T47D (cell line): Measurements from ENCODE around the gene RPS27L.

Experiments
- DNase-seq, 2 experiments: peaks; one replicate each; pipeline versions ENCODE4 v3.0.0 to v3.0.0-alpha.2; 2011 to 2012; ENCODE audit warnings: low read depth in 1 of 2, low spot score in 1 of 2
- JUND ChIP-seq: IDR thresholded peaks from 2 replicates; pipeline ENCODE4 v1.6.1; 2012; ENCODE audit warnings: low read depth
- in situ Hi-C: cut with HindIII; loops from 2 replicates; pipeline ENCODE4 v1.10.0; 2016; ENCODE audit warnings: low sequenced_read_pairs, low pct_unique_long_range_greater_than_20kb

Gene RPS27L

DNA sequence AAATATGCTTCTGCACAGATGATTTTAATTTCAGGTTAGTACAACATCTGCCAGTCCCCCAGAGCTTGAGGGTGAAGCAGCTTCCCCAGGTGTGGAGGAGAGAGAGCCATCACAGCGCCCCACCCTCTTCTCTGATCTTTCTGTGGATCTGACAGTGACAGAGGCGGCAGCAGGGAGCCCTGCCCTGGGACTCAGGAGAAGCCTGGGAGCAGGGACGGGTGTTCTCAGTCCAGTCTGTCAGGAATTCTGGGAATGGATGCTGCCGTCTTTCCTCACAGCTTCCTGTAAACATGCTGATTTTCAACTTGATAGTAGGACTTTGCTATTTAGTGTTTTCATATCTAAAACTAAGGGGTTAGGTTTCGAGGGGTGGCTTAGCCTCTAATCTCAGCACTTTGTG is 20.8 kb upstream of the RPS27L start:
- no peak for DNase-seq

DNA sequence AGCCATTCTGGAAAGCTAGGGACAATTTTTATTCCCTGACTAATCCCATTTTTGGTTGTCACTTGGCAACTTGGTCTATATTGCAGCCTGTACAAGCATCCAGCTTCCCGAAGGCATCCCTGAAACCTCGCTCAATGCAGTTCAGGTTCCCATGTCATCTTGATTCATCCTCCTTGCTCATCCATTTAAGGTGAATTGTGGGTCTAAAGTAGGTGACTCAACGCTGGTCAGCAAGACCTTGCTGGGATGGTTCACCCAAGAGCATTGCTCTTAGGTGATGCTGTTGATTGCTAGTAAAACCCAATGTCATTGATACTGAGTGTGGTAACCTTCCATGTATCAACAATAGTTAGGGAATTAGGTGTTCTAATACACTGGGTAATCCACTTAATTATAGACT is 19.0 kb upstream of the RPS27L start:
- in situ Hi-C loops, result no loop called here
- DNase-seq, result no peak
- TF ChIP-seq JUND, result no peak

More for the DNA sequence above, 20.8 kb upstream of the RPS27L start:
- in situ Hi-C loops, result no loop called here
- no peak for TF ChIP-seq JUND

DNA sequence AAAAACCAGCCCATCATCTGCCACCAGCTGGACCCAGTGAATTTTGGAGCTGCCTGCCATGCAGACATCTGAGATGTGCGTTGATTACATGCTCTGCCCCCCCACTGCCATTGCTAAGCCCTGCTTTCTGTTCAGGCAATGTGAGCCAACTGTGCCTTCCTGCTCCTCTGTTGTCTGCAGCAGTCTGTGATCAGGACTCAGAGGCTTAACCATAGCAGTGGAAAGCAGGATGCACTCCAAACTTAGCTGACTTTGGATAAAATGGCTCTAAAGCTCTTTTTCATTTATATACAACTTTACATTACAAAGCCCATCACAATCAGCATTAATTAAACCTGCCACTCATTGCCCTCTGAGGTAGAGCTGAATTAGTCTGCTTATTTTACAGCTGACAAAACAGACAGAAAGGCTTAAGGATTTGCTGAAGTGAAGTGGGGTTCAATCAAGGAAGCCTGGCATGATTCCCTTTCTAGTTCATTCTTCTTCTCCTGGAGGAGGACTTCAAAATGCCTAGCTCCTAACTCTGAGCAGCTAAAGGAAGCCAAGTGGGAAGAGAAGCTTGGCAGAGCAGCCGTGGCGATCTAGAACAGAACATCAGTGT is 15.7 kb upstream of the RPS27L start:
- in situ Hi-C loops, result no loop called here
- DNase-seq, result no peak
- TF ChIP-seq JUND, result no peak

DNA sequence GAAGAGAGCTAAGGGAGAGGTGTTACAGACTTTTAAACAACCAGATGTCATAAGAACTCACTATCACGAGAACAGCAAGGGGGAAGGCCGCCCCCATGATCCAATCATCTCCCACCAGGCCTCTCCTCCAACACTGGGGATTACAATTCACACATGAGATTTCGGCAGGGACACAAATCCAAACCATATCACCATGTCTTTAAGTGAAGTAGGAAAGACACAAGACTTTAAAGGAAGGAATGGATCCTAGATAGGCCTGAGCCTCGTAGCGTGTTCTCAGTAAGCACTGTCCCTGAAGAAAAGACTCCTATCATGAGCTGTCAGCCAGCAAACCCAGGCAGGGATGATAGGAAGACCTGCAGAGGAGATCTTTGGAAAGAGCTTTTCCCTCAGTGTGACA is 15.1 kb upstream of the RPS27L start:
- in situ Hi-C loops, result no loop called here
- TF ChIP-seq JUND, result no peak
- no peak for DNase-seq

DNA sequence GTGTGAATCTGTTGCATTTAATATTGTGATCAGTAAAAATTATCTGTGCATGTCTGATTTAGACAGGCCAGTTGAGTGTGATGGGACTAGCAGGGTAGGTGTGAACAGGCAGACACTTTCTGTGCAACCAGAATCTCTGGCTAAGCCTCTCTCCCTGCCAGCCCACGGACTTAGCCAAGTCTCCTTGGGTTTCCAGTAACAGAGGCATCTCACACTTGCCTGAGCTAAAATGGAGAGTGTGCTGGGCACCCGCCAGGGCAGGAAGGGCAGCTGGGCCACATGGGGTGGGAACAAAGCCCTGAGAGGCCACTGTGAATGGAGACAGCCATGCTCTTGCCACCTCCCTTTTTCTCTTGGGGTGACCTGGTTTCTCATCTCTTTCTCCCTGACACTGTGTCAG is 12.5 kb upstream of the RPS27L start:
- no peak for DNase-seq
- no peak for TF ChIP-seq JUND
- in situ Hi-C loops, result no loop called here

DNA sequence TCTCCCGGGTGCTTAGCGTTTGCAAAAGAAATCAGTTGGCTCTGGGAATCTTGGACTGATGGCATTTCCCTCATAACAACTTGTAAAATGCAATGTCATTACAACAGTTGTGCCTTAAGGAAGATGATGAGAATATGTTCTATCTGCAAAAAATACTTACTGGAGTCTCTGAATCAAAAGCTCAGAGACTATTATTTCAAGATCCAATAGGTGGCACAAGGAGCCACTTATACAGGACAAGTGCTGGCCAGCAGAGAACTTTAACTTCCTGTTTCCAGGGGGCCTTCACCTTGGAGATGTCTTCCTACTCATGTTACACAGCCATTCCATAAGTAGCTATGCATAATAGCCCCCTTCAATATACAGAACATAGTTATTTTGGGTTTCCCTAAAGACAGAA is 8.9 kb upstream of the RPS27L start:
- peak; percentile 23 to 57 for DNase-seq
- in situ Hi-C loops, result no loop called here
- no peak for TF ChIP-seq JUND

DNA sequence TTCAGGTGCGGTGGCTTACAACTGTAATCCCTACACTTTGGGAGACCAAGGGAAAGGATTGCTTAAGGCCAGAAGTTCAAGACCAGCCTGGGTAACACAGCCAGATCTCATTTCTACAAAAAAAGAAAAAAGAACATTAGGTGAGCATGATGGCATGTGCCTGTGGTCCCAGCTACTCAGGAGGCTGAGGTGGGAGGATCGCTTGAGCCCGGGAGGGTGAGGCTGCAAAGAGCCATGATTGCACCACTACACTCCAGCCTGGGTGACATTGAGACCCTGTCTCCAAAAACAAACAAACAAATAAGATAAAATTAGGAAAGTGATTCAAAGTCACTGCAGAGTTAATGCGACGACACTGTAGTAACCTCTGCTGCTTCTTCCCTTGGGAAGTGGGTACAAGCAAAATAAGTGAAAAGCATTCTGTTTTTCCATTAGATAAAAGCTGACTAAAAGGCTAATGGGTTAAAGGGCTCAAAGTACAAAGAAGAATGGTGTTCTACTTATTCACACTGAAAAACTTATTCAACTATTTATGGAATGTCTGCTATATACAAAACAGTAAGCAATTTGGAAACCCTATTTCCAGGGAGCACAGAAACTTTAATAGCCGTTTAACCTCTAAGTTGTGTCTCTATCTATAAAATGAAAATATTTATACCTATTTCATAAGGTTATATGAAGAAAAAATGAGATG is 8.0 kb upstream of the RPS27L start:
- TF ChIP-seq JUND, result no peak
- DNase-seq, result no peak

DNA sequence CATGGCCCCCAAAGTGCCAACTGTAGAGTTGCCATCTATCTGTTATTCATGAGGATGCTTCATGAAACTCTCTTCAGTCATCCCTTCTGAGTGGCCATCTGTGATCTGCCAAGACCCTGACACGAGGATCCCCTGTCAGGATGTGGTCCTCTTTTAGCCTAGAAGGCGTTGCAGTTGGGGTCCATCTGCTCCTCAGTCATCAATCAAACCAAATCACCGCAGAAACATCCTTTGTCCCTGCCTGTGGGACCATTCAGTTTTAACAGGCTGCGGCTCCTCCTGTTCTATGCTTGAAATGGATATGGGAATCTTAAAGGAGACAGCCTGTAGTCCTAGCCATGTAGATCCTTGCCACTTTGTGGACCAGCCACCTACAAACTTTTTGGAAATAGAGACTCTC is 5.9 kb upstream of the RPS27L start:
- no peak for DNase-seq
- no peak for TF ChIP-seq JUND
- in situ Hi-C loops, result no loop called here

More for the DNA sequence above, 8.0 kb upstream of the RPS27L start:
- in situ Hi-C loops, result no loop called here

DNA sequence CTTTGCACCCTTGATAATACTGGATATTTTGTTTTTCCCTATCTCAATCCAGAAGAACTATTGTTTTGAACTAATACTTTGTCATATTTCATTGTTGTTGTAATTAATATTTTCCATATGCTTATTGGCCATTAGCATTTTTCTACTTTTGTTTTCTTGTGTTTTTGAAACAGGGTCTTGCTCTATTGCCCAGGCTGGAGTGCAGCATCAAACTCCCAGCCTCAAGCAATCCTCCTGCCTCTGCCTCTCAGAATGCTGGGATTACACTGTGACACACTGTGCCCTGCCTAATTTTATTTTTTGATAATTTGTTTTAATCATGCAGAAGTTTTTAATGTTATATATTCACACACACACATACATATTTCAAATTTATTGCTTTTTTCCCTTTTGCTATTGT is 3.4 kb upstream of the RPS27L start:
- in situ Hi-C loops, result no loop called here
- DNase-seq, result no peak
- no peak for TF ChIP-seq JUND

DNA sequence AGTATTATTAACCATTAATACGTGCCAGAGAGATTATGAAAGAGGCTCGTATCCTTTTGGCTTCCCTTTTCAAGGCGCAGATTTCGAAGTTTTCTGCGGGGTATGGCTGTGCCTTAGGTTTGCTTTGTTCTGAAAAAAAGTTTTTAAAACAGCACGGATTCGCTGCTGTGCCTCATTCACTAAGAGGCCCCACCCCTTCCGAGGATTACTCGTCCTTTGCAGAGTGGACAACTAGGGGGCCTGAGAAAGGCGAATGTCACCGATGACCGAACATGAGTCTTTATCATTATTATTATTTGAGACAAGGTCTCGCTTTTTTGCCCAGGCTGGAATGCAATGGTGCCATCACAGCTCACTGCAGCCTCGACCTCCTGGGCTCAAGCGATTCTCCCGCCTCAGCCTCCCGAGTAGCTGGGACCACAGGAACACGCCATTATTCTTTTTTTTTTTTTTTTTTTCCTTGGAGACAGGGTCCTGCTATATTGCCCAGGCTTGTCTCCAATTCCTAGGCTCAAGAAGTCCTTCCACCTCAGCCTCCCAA is 684 bp upstream of the RPS27L start:
- peak; percentile 20 to 68 for DNase-seq
- no peak for TF ChIP-seq JUND
- in situ Hi-C loops, result no loop called here

DNA sequence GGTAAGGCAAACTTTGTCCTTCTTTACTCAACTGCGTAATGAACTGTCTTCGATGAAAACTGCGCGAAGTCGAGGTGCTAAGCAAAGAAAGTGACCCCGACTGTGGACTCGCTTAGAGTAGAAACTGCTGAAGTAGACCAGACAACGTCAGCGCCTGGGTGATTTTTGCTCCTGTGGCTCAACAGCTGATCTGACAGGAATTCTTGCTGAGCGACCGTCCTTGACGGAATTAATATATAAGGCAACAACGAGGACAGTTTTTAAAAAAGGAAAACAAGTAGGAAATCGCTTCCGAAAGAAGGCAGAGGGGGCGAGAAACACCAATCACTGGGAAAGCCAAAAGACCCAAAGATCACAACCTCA is 541 bp downstream of the RPS27L start:
- TF ChIP-seq JUND, result no peak
- DNase-seq, result peak; percentile 24 to 38
- in situ Hi-C loops, result no loop called here

DNA sequence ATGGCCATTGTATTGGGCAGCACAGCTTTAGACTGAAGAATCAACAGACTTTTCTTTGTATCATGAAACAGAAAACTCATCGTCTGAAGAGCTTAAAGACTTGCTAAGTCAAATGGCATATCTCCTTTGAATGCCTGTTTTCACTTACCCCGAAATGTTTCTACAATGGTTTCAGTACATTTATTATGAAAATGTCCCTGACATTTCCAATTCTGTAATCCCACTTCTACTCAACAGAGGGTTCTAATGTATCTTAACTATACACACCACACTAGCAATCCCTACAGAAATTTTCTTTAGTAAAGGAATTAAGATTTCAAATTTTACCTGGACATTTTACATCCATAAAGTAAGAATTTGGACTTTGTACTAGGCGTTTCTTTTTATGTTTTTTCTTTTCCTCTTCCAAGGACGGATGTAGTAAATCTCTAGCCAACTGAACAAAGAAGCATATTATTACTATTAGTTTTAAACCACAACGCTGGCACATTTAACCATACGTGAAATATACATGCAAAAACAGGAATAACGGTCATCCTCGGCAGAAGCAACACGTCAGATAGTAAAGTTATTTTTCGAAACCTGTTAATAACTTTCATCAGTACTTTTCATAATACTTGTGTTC is 1.1 kb downstream of the RPS27L start:
- no peak for DNase-seq
- no peak for TF ChIP-seq JUND
- in situ Hi-C loops, result no loop called here

DNA sequence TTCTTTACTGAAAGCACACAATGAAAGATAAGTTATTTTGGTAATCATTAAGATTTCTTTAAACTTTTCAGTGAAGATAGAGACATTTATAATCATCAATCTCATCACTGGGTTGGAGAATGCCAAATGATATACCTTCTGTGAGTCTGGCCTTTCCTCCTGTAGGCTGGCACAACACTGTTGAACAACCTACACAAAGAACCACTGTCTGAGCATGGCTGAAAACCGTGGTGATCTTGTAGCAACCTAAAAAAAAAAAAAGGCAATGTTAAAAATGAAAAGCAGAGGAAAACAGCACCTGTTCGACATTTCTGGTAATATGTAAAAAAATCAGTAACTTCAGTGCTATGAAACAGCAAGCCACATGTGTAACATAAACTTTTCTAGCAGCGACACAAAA is 1.8 kb downstream of the RPS27L start:
- no peak for TF ChIP-seq JUND
- in situ Hi-C loops, result no loop called here
- DNase-seq, result no peak
